GM19438 (cell line): ENCODE measurements around the gene GOLGB1.
"Not testable (repeated sequence)": the region's sequence is repeated elsewhere in the genome, so short reads cannot be mapped to it uniquely, and the experiment has no call there.

ENCODE experiments used
- ATAC-seq: cut with Tn5 transposase; IDR thresholded peaks from one replicate; pipeline ENCODE4 v1.9.1; 2021; ENCODE audit warnings: low read depth; ENCODE audit not compliant: unreplicated experiment

GOLGB1 gene

DNA sequence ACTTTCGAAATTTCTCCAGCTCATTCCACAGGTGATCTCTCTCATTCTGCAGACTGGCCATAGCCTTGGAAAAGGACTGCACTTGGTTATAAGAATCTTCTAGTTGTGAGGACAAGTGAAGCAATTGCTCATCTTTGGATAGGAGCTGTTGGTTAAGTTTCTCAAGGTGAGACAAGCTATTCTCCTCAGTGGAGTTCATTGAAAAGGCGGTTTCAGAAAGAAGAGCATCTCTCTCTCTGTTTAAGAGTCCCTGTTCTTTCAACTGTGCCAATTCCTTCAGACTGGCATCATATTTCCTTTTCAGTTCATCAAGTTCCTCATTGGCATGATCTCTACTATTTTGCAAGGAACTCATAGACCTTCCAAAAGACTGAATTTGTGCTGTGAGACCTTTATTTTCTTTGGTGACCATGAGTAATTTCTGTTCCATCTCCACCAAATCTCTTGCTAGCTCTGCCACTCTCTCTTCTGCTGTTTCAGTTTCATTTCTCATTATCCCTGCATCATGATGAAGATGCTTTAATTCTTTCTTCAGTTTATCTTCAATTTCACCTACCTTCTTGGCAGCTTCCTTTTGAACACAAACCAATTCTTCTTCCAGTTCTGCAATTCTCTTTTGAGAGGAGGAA is 58.6 kb downstream of the GOLGB1 start:
- no peak for ATAC-seq

DNA sequence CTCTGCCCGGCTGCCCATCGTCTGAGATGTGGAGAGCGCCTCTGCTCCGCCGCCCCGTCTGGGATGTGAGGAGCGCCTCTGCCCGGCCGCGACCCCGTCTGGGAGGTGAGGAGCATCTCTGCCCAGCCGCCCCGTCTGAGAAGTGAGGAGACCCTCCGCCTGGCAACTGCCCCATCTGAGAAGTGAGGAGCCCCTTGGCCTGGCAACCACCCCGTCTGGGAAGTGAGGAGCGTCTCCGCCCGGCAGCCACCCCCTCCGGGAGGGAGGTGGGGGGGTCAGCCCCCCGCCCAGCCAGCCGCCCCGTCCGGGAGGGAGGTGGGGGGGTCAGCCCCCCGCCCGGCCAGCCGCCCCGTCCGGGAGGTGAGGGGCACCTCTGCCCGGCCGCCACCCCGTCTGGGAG is 60.8 kb downstream of the GOLGB1 start:
- ATAC-seq, result not testable (repeated sequence)

DNA sequence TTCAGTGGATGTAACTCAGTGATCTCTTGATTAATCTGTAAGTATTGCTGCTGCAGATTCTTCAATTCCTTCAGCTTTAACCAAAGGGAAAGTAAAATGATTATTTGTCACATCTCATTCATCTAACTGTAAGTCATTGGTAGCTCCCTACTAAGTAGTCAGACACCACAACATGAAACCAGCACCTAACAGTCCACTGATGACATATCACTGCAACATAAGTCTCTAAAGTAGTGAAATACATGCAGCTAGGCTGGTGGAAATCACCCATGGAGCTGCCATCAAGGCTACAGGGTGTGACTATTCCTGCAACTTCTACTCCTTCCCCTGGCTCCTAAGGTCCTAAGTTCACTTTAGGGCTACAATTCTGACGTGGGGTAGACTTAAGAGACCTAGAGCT is 67.7 kb downstream of the GOLGB1 start:
- ATAC-seq, result no peak

DNA sequence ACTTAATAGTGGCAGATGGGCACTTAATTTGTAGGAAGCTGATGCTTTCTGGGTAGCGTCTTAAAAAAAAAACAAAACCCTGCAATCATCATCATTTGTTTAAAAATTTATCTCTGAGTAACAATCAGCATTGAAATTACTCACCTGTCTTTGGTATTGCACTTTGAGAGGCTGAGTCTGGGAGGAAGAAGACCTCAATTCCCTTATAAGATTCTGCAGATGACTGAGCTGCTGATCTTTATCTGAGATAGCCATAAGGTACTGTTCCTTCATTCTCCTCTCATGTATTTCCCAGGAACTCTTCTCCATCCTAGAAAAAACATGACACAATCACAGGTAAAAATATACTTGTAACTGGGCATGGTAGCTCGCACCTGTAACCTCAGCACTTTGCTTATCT is 72.4 kb downstream of the GOLGB1 start:
- ATAC-seq, result no peak

DNA sequence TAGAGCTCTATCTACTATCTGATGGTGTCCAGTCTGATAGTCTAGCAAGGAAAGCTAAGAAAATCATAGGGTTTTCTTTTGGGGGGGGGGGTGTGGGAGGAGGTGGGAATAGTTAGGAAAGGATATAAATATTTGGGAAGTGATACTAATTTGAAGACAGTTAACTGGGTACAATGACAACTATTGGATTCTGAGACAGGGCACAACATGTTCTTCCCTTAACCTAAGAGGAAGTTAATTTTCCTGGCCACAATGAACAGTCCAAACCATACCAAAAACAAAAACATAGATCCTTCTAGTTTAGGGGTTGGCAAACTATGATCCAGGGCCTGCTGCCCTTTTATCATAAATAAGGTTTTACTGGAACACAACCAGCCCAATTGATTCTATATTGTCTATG is 78.9 kb downstream of the GOLGB1 start:
- ATAC-seq, result no peak

DNA sequence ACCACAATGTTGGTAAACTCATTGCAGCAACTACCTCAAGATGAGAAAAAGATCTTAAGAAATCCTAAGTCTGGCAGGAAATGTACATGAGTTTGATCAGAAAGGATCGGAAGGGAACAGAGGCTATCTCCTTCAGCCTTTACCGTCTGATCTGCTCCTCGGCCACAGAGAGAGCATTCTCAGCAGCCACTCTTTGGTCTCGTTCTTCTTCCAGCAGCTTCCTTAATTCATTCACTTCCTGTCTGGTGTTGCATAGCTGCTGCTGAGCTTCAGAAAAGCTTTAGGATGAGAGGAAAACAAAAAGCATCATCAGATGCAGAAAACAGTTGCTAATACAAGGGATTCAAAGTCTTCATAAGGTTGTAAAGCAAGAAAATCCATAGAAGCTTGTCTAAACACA is 82.2 kb downstream of the GOLGB1 start:
- no peak for ATAC-seq

DNA sequence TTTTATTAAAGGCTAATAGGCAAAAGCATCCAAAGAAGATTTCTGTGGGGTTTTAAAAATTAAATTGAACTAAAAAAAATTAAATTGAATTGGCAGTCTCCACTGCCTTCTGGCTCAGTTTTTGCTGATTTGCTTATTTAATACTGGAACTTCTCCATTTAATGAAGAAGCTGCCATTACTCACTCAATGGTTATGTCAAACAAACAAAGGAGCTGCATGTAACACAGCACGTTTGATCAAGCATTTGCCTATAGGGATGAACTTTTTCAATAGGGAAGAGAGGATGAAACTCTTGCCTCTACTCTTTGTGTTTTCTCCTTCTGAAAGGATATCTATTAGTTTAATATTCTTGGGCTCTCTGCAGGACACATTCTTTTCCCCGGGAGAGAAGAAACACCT is 84.1 kb downstream of the GOLGB1 start:
- ATAC-seq, result no peak

DNA sequence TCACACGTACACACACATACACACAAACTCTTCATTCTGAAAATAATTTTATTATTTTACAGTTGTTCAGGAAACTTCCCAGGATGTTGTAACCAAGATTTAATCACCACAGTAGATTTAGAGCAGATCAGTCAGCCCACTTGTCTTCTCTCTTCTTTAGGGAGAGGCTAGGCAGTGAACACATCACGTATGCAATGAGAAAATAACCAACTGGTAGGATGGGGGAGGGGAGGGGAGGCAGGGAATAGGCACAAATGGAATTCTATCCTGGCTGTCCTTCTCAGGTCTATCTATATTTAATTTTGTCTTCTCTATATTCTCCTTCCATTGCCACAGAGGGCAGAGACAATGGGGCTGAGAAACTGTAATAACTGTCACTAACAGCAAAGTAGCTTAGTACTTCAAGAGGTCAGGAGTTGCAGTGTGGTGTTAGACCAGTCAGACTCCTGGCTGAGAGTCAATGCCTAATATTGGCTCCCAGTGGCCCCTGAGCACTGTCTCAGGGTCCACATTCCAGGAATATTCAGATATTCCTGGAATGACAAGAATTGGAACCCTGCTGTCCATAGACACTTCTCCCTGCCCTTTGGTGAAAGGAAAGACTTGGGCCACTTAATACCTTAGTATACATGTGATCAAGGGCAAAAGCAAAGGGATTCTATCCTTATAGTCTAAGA is 86.2 kb downstream of the GOLGB1 start:
- no peak for ATAC-seq

DNA sequence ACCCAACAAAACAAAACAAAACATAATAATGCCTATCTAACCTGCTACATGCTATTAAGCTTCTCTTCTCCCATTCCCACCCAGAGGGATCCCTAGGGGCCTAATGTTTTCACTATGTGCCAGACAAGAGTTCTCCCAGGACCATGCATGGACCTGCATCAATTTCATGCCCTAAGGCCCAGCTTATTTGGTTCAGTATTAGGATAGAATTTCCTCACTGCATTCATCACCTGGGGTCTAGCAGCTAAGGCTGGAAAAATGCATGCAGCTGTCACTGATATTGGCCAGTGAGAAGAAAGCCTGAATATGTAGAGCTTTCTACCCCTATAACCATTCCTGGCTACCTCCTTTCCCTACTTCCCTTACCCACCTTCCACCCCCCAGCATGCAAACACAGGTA is 86.8 kb downstream of the GOLGB1 start:
- no peak for ATAC-seq

DNA sequence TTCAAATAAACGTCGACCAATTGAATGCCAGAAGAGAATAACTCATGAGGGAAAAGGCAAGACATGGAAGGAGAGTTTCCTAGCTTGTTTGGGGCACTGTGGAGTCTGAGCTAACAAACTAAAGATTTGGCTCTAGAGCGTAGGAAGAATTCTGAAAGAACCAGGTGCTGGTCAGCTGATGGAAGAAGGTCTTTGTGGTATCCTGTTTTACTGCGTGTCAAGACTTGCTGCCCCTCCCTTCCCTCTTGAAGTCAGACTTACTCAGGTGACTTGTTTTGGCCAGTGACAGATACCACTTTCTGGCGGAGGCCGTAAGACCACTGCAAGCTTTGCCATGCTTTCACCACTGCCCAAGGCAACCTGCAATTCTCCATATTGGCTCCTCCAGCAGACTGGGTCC is 88.2 kb downstream of the GOLGB1 start:
- ATAC-seq, result no peak

DNA sequence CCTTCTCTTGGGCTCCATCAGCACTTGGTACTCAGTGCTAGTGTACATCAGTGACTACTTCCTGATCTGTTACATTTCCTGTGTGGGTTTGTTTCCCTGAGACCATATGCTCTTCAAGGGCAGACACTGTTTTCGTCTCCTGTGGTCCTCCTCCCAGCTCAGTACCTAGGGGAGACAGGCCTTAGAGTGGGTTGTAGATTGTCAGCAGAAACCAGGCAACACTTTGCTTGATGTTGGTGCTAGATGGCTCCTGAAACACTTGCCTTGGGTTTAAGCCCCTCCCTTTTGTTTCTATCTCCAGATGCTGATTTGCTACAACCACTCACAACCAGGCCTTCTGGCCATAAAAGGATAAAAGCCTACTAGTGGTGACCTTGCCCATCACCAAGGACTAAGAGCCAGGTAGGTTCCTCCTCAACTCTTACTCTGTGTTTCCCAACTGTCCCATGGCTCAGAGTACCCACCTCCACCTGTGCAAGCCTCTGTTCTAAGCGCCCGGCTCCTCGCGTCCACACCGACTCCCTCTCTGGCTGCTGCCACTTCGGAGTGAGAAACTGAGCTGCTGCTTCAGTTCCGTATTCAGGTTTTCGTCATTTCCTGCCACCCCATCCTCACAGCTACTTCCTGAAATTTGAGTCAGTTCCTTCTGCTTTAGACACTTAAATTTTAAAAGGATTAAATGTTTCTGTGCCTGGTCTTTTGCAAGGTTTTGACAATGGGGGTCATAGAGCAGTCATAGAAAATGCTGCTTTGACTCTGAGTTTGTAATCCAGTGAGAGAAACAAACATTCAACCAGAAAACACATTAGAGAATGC is 89.0 kb downstream of the GOLGB1 start, which contains the start of gene HCLS1:
Gene HCLS1, minus strand, starts transcription at position 548 of the 816 bp plus-strand sequence. CDS start 2,556 bp downstream, outside the sequence.
- peak; percentile 81 for ATAC-seq

DNA sequence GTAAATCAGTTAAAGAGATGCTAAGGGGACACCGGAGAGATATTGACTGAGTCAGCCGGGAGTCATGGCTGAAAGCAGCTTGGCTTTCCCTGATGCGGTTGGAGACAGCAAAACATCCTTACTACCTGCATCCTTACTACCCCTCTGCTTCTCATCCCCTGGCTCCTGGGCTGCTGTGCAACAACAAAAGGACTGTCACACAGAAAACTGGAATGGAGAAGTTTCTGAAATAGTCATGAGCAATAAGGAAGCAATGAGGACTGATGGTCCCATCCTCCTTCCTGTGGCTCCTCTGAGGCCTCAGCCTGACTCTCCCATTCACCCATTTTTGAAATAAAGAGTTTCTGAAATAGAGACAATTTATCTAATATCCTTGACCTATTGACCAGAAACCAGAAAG is 90.0 kb downstream of the GOLGB1 start:
- no peak for ATAC-seq

DNA sequence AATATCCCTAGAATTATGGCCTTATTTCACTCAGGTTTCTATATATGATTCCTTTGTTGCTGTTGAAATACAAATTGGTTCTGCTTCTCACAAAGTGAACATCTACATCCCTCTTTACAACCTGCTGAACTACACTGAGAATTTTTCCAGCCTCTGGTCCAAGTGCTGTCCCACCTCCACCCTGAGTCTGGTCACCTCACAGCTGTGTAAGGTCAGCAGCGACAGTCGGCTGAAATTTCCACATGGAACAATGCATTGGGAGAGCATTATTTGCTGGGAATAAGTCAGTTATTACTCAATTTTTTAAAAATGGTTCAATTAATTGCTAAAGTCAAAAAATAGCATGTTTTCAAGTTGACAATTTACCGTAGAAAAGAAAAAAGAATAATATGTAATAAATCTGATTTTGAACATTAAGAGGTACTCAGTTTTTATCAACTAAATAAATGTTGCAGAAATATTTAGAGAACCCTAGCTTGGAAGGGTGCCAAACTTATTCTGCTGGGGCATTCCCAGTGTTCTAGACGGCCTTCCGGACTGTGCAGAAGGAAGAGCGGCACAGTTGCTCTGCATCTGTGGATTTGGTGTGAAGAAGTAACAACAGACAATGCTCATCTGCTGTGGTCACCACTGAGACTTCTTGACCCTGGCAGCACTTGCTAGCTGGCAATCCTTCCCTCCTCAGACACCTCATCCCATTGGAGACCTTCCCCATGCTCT is 90.7 kb downstream of the GOLGB1 start:
- no peak for ATAC-seq

DNA sequence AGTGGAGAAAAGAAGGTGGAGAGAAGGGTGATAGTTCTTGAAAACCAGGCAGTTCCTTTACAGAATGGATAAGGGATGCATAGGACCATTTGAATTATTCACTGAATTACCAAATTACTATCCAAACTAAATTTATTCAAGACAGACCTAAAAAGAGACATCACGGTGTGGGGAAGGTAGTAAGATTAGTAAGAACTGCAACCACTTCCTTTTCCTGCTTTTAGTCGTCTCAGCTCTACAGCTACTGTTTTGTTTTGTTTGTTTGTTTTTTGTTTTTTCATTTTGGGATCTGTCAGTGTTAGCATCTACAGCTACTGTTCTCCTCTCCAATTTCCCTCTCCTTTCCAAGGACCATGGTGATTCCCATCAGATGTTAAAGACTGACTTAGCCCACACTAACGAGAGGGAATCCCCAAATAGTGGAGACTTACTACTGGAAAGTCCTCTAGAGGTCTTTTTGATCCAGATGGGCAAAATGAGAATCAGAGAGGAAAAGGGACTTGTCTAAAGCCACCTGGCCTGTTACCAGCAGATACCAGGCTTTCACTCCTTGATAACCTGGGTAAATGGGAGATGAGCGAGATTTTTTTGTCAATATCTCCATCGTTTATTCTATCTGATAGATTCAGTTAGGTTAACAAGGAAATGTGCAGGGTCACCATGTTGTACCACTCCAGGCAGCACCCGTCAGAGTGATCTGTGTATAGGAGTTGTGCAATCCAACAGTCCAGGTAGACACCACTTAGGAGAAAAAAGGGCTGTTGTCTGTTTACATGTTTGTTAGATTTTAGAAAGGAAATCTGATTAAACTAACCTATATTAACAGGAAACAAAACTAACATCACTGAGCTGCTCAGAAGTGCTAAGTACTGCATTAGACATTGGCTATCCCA is 94.8 kb downstream of the GOLGB1 start:
- ATAC-seq, result peak; percentile 73

DNA sequence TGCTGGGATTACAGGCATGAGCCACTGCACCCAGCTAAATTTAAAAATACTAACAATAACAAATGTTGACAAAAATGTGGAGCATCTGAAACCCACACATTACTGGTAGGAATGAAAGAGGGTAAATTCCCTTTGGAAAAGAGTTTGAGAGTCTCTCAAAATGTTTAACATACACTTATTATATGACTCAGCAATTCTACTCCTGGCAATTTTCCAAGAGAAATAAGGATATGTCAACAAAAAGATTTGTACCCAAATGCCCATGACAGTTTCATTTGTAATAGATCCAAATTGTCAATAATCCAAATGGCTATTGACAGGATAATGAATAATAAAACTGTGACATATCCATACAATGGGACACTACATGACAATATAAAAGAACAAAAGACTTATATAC is 97.9 kb downstream of the GOLGB1 start:
- no peak for ATAC-seq

DNA sequence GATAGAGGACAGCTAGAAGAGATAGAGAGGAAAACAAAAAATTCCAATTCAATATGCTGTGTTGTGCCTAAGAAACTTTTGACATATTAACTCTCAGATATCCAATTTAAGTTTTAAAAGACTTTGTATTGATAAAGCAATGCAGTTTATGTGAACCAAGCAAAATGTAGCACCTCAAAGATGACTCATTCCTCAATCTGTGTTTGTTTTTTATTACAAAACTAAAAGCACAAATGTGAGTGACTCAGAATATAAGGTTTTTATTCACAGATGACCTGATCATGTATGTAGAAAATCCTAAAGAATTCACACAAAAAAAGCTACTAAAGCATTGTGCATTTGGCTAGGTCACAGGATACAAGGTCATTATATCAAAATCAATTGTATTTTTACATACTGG is 99.9 kb downstream of the GOLGB1 start:
- no peak for ATAC-seq

DNA sequence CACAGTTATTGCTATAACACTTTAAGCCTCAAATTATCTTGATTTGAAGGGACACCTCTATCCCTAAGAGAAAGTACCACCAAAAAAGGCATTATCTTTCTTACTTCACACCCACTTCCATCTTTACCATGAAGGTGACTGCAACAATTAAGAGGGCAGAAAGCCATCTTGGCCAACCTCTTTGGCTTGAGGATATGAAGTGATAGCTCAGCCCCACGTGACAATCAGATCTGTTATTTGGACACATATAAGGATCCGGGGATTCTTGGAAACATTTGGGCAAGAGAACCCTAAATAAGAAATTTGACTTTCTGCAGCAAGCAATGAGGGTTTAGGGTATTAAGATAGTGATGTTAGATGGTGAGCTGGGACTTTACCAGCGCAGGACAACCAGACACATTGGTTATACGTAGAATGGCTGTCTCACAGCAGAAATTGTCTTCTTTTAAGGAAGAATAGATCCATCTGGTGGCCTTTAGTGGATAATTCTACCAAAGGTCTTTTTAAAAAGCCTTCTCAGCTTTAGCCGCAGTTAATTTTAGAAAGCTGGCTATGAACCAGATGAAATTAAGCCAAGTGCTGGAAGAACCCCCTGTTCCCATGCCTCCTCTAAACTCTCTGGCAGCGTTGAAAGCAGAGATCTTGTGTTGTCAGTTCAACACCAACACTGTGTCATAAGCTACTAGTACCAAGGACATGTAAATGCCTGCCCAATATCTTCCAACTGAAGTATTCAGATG is 101.2 kb downstream of the GOLGB1 start:
- no peak for ATAC-seq

DNA sequence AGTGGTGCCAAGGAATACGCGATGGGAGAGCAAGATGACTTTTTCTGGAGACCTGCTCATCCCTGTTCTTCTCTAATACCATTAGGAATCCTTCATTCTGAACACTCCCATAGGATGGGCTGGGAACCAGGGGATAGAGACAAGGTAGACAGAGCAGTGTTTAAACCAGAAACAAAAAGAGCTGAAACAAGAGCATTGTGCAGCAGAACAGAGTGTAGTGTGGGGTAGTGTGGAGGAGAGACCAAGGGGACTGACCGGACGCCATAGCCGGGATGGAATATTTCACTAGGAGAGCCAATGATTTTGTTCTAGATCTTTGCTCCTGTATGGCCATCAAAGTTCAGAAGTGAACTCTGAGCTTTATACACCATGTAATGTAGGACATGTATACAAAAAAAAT is 104.5 kb downstream of the GOLGB1 start:
- ATAC-seq, result no peak

DNA sequence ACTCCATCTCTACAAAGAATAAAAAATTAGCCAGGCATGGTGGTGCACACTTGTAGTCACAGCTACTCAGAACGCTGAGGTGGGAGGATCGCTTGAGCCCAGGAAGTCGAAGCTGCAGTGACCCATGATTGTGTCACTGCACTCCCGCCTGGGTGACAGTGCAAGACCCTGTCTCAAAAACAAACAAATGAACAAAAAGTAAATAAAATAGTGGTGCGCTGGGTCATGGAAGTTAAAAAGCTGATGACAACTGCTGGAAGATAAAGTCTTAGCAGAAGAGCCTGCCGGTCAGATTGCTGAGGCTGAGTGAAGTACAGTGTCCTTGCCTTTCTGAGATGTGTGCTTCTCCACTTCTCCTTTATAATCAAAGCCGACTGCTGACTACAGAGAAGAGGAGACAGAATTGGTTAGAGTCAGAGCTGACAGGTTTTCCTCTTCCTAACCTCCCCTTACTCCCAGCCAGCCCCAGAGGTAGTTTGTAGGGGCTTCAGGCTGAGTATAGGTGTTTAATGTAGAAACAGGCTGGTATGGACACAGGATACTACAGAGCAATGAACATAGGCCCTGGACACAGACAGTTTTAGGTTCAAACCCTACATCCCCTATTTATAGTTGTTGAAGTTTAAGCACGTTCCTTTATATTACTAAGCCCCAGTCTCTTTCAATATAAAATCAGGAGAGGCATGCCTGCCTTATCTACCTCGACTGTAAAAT is 106.8 kb downstream of the GOLGB1 start:
- no peak for ATAC-seq
